T-cell (primary cell): ENCODE measurements around the gene STK32B. TPM values are rescaled to one million over a fixed set of nuclear protein-coding genes. Genes with fewer than 3 reads are reported as not detected.

Source experiments
- ATAC-seq, 4 experiments: fragments of 200-7000 bp in 3 of 4; fragments of 150-1000 bp in 1 of 4; cut with Tn5 transposase; replicated peaks in 1 of 4; 1 replicate in 3 of 4; 2 replicates in 1 of 4; pipeline ENCODE4 v1.10.0; 2021; ENCODE audit warnings: moderate library complexity in 3 of 4, mild to moderate bottlenecking in 2 of 4, moderate number of reproducible peaks in 1 of 4
- CTCF ChIA-PET, 2 donors: fragments of 300-600 bp; sonication (Branson Sonifier 250); formaldehyde crosslinking; loops; one replicate each; lab custom pipeline; 2022; ENCODE audit warnings: antibody characterized with exemption in 2 of 2; lab: Charles Lee
- POLR2A ChIA-PET, 2 donors: fragments of 300-600 bp; sonication (Branson Sonifier 250); formaldehyde crosslinking; loops; one replicate each; lab custom pipeline; 2022; ENCODE audit warnings: antibody characterized with exemption in 2 of 2; lab: Charles Lee
- DNase-seq, 35 experiments: peaks; one replicate each; pipeline versions ENCODE4 v3.0.0 to v3.0.0-alpha.2; 2013 to 2023
- H3K27ac ChIP-seq: one replicate; pipeline ENCODE4 v1.5.1; 2013; ENCODE audit warnings: low read length
- H3K27me3 ChIP-seq, 2 experiments: replicated peaks in 1 of 2; 1 replicate in 1 of 2; 2 replicates in 1 of 2; pipeline versions ENCODE4 v1.6.1 to v1.7.0; 2013; ENCODE audit warnings: low read length in 1 of 2, mixed read lengths in 1 of 2; ENCODE audit not compliant: control insufficient read depth in 2 of 2, insufficient read depth in 2 of 2; ENCODE audit errors: extremely low read depth in 1 of 2
- H3K36me3 ChIP-seq, 2 donors: 1 replicate in 1 of 2; 2 replicates in 1 of 2; pipeline versions ENCODE4 v1.6.1 to v1.7.0; 2013; ENCODE audit warnings: low read length in 1 of 2; ENCODE audit not compliant: control insufficient read depth in 2 of 2, insufficient read depth in 1 of 2; ENCODE audit errors: extremely low read depth in 1 of 2
- H3K4me1 ChIP-seq, 2 experiments: 1 replicate in 1 of 2; 2 replicates in 1 of 2; pipeline versions ENCODE4 v1.6.1 to v1.7.0; 2013; ENCODE audit warnings: low read length in 2 of 2, mixed read lengths in 1 of 2; ENCODE audit not compliant: insufficient read depth in 2 of 2, control insufficient read depth in 1 of 2; ENCODE audit errors: extremely low read depth in 1 of 2
- H3K4me3 ChIP-seq, 2 donors: 1 replicate in 1 of 2; 2 replicates in 1 of 2; pipeline versions ENCODE4 v1.5.1 to v1.7.0; 2013; ENCODE audit warnings: mild to moderate bottlenecking in 2 of 2, low read length in 1 of 2, moderate library complexity in 1 of 2; ENCODE audit not compliant: control insufficient read depth in 1 of 2; ENCODE audit errors: extremely low read depth in 1 of 2
- H3K9me3 ChIP-seq: 2 replicates; pipeline ENCODE4 v1.7.0; 2013
- H3K27ac Mint-ChIP-seq, 2 donors: one replicate each; pipeline ENCODE4 v1.8.0; 2020 to 2021; ENCODE audit warnings: mild to moderate bottlenecking in 2 of 2, mixed read lengths in 2 of 2
- H3K27me3 Mint-ChIP-seq, 2 donors: one replicate each; pipeline ENCODE4 v1.8.0; 2021 to 2022; ENCODE audit warnings: mixed read lengths in 2 of 2
- H3K36me3 Mint-ChIP-seq: one replicate; pipeline ENCODE4 v1.8.0; 2021; ENCODE audit warnings: mixed read lengths
- H3K4me1 Mint-ChIP-seq, 3 donors: one replicate each; pipeline ENCODE4 v1.8.0; 2020 to 2022; ENCODE audit warnings: mixed read lengths in 3 of 3, mild to moderate bottlenecking in 1 of 3
- H3K4me3 Mint-ChIP-seq, 3 donors: one replicate each; pipeline ENCODE4 v1.8.0; 2020 to 2022; ENCODE audit warnings: mild to moderate bottlenecking in 3 of 3, mixed read lengths in 3 of 3, moderate library complexity in 3 of 3
- H3K9me3 Mint-ChIP-seq, 3 donors: one replicate each; pipeline ENCODE4 v1.8.0; 2020 to 2022; ENCODE audit warnings: mixed read lengths in 3 of 3
- whole genome bisulfite sequencing: methylation state at CpG from one replicate; pipeline ENCODE4 v1.1.5; 2013; ENCODE audit warnings: missing lambda C conversion rate; ENCODE audit not compliant: insufficient coverage; 5-methylcytosine and 5-hydroxymethylcytosine counted together
- total RNA-seq, 35 experiments: library from RNA in 6 of 35; stranded (reverse) in 6 of 35; fragments of 120-200 nt in 1 of 35; gene quantifications; one replicate each; pipeline versions ENCODE4 v1.2.1 to v1.2.4 and lab custom pipeline; 2013 to 2026

Gene STK32B
- total RNA-seq, 5 donors from 2014 or later (not counting 1 experiment from before 2014, with no cell fraction given): 0.12 to 0.20 (median 0.15) TPM; not detected in 2

GRCh38 chr4:5364406-5364805 lies 313.1 kb downstream of the STK32B start:
- H3K9me3 Mint-ChIP-seq: peaks cover 5 to 7% (median 6%) of the 10 kb centered on the region in 3 donors
- Histone ChIP-seq H3K27ac (no peak overlapping the region), H3K36me3 (no peaks in the 10 kb centered on the region), H3K4me3 (no peak overlapping the region), H3K4me1 (no peaks in the 10 kb centered on the region), H3K9me3 (no peaks in the 10 kb centered on the region), H3K27me3 (no peaks in the 10 kb centered on the region)
- H3K36me3 Mint-ChIP-seq: no peaks in the 10 kb centered on the region
- H3K27ac Mint-ChIP-seq: no peak overlapping the region
- ATAC-seq (no peak), DNase-seq (no peak)
- POLR2A ChIA-PET: no interaction called here
- CTCF ChIA-PET: no interaction called here
- H3K27me3 Mint-ChIP-seq: no peaks in the 10 kb centered on the region
- H3K4me1 Mint-ChIP-seq: no peaks in the 10 kb centered on the region
- H3K4me3 Mint-ChIP-seq: no peak overlapping the region
- WGBS: 90% methylated on average over 2 of the region's 3 CpGs

GRCh38 chr4:5365071-5366008 lies 314.1 kb downstream of the STK32B start:
- H3K4me3 ChIP-seq: no peak overlapping the region
- DNase-seq: no peak
- CTCF ChIA-PET: no interaction called here
- H3K9me3 Mint-ChIP-seq: peaks cover 5 to 6% (median 5%) of the 10 kb centered on the region in 3 donors
- ATAC-seq: no peak
- H3K27me3 Mint-ChIP-seq: no peaks in the 10 kb centered on the region
- H3K36me3 ChIP-seq: no peaks in the 10 kb centered on the region
- 67% methylated on average over 3 of the region's 12 CpGs for WGBS
- no peaks in the 10 kb centered on the region for H3K9me3 ChIP-seq
- no peak overlapping the region for H3K27ac Mint-ChIP-seq
- POLR2A ChIA-PET: no interaction called here
- no peaks in the 10 kb centered on the region for H3K27me3 ChIP-seq
- H3K4me1 ChIP-seq: no peaks in the 10 kb centered on the region
- no peak overlapping the region for H3K4me3 Mint-ChIP-seq
- H3K36me3 Mint-ChIP-seq: no peaks in the 10 kb centered on the region
- no peak overlapping the region for H3K27ac ChIP-seq
- no peaks in the 10 kb centered on the region for H3K4me1 Mint-ChIP-seq

- Mint-ChIP-seq H3K9me3 (peaks cover 5 to 6% (median 6%) of the 10 kb centered on the region in 3 donors), H3K27me3 (no peaks in the 10 kb centered on the region), H3K27ac (no peak overlapping the region), H3K4me3 (no peak overlapping the region), H3K4me1 (no peaks in the 10 kb centered on the region), H3K36me3 (no peaks in the 10 kb centered on the region)
- no peaks in the 10 kb centered on the region for H3K4me1 ChIP-seq
- DNase-seq (no peak), ATAC-seq (no peak)
- 33% methylated on average over 1 of the region's 3 CpGs for WGBS
- H3K9me3 ChIP-seq: no peaks in the 10 kb centered on the region
- ChIA-PET POLR2A (no interaction called here), CTCF (no interaction called here)
- H3K4me3 ChIP-seq: no peak overlapping the region
- no peak overlapping the region for H3K27ac ChIP-seq
- H3K27me3 ChIP-seq: no peaks in the 10 kb centered on the region
- H3K36me3 ChIP-seq: no peaks in the 10 kb centered on the region
These were observed 314.7 kb downstream of the STK32B start for GRCh38 chr4:5366009-5366386.

- H3K4me1 Mint-ChIP-seq: no peaks in the 10 kb centered on the region
- no peaks in the 10 kb centered on the region for H3K27me3 Mint-ChIP-seq
- Histone ChIP-seq H3K4me3 (no peak overlapping the region), H3K4me1 (no peaks in the 10 kb centered on the region), H3K27me3 (no peaks in the 10 kb centered on the region), H3K9me3 (no peaks in the 10 kb centered on the region), H3K36me3 (no peaks in the 10 kb centered on the region), H3K27ac (no peak overlapping the region)
- H3K36me3 Mint-ChIP-seq: no peaks in the 10 kb centered on the region
- WGBS: 68% methylated on average over 4 of the region's 6 CpGs
- CTCF ChIA-PET: no interaction called here
- no peak for DNase-seq
- ATAC-seq: no peak
- H3K27ac Mint-ChIP-seq: no peak overlapping the region
- H3K4me3 Mint-ChIP-seq: no peak overlapping the region
- peaks cover 5 to 7% (median 6%) of the 10 kb centered on the region in 3 donors for H3K9me3 Mint-ChIP-seq
- POLR2A ChIA-PET: no interaction called here
These were observed 315.1 kb downstream of the STK32B start for GRCh38 chr4:5366421-5366820.

- POLR2A ChIA-PET: no interaction called here
- DNase-seq (no peak), ATAC-seq (no peak)
- H3K36me3 Mint-ChIP-seq: no peaks in the 10 kb centered on the region
- H3K4me3 Mint-ChIP-seq: no peak overlapping the region
- H3K4me1 ChIP-seq: no peaks in the 10 kb centered on the region
- H3K27ac ChIP-seq: no peak overlapping the region
- CTCF ChIA-PET: no interaction called here
- H3K27ac Mint-ChIP-seq: no peak overlapping the region
- H3K4me3 ChIP-seq: no peak overlapping the region
- H3K36me3 ChIP-seq: no peaks in the 10 kb centered on the region
- no CpG with 5 or more reads among the region's 3 CpGs for WGBS
- no peaks in the 10 kb centered on the region for H3K4me1 Mint-ChIP-seq
- H3K9me3 Mint-ChIP-seq: peaks cover 2 to 7% (median 2%) of the 10 kb centered on the region in 3 donors
- H3K27me3 Mint-ChIP-seq: no peaks in the 10 kb centered on the region
- no peaks in the 10 kb centered on the region for H3K9me3 ChIP-seq
- H3K27me3 ChIP-seq: peaks cover 0 to 2% of the 10 kb centered on the region in 2 experiments
These were observed 317.1 kb downstream of the STK32B start for GRCh38 chr4:5368426-5368825.

GRCh38 chr4:5370286-5370685 lies 319.0 kb downstream of the STK32B start:
- H3K4me3 ChIP-seq: no peak overlapping the region
- peaks cover 6 to 15% (median 8%) of the 10 kb centered on the region in 3 donors for H3K9me3 Mint-ChIP-seq
- ATAC-seq (no peak), DNase-seq (no peak)
- no peak overlapping the region for H3K27ac ChIP-seq
- no peaks in the 10 kb centered on the region for H3K4me1 ChIP-seq
- H3K27me3 ChIP-seq: peaks cover 0 to 3% of the 10 kb centered on the region in 2 experiments
- H3K4me1 Mint-ChIP-seq: no peaks in the 10 kb centered on the region
- no peak overlapping the region for H3K27ac Mint-ChIP-seq
- H3K27me3 Mint-ChIP-seq: peaks cover 0 to 2% of the 10 kb centered on the region in 2 donors
- no peaks in the 10 kb centered on the region for H3K36me3 ChIP-seq
- no peaks in the 10 kb centered on the region for H3K9me3 ChIP-seq
- WGBS: 75% methylated on average over 2 of the region's 2 CpGs
- no peak overlapping the region for H3K4me3 Mint-ChIP-seq
- POLR2A ChIA-PET: no interaction called here
- H3K36me3 Mint-ChIP-seq: no peaks in the 10 kb centered on the region
- CTCF ChIA-PET: no interaction called here
